Loucy (cell line): Measurements from ENCODE around the gene BMP8B.

Experiments
- H2AFZ ChIP-seq: fragments of 200-600 bp; sonication (generic); 2 replicates; pipeline ENCODE4 v1.6.0; 2016; ENCODE audit warnings: antibody characterized with exemption, mild to moderate bottlenecking, low read length, moderate library complexity
- H3F3A ChIP-seq: fragments of 200-600 bp; 2 replicates; pipeline ENCODE4 v1.6.0; 2016; ENCODE audit warnings: antibody characterized with exemption, low read depth, mild to moderate bottlenecking
- H3K27me3 ChIP-seq: fragments of 200-600 bp; sonication (generic); 2 replicates; pipeline ENCODE4 v1.6.1; 2014; ENCODE audit warnings: low read length, mild to moderate bottlenecking; ENCODE audit not compliant: insufficient read depth, poor library complexity, severe bottlenecking
- H3K36me3 ChIP-seq: fragments of 200-600 bp; sonication (generic); 2 replicates; pipeline ENCODE4 v1.6.1; 2016; ENCODE audit warnings: low read length; ENCODE audit not compliant: insufficient read depth
- H3K4me1 ChIP-seq: fragments of 200-600 bp; sonication (generic); 2 replicates; pipeline ENCODE4 v1.5.1; 2014; ENCODE audit warnings: low read length, mild to moderate bottlenecking; ENCODE audit not compliant: insufficient read depth, poor library complexity, severe bottlenecking
- H3K4me2 ChIP-seq: fragments of 200-600 bp; sonication (generic); 2 replicates; pipeline ENCODE4 v1.6.0; 2014; ENCODE audit warnings: antibody characterized with exemption, low read length, low read depth, mild to moderate bottlenecking; ENCODE audit not compliant: poor library complexity, severe bottlenecking
- H3K4me3 ChIP-seq: fragments of 200-600 bp; sonication (generic); 2 replicates; pipeline ENCODE4 v1.5.1; 2014; ENCODE audit warnings: low read length, mild to moderate bottlenecking, mixed read lengths; ENCODE audit not compliant: poor library complexity, severe bottlenecking
- H3K79me2 ChIP-seq: fragments of 200-600 bp; sonication (generic); 2 replicates; pipeline ENCODE4 v1.6.1; 2014; ENCODE audit warnings: low read length; ENCODE audit not compliant: insufficient read depth
- H3K9ac ChIP-seq: fragments of 200-600 bp; sonication (generic); 2 replicates; pipeline ENCODE4 v1.6.0; 2014; ENCODE audit warnings: mild to moderate bottlenecking, low read depth, low read length, moderate library complexity; ENCODE audit not compliant: poor library complexity, severe bottlenecking
- H3K9me2 ChIP-seq: fragments of 200-600 bp; sonication (generic); replicated peaks from 2 replicates; pipeline ENCODE4 v1.6.1; 2016; ENCODE audit warnings: low read depth, low read length, mixed read lengths
- H3K9me3 ChIP-seq: fragments of 200-600 bp; sonication (generic); 2 replicates; pipeline ENCODE4 v1.6.1; 2014; ENCODE audit warnings: mild to moderate bottlenecking, antibody characterized with exemption, low read length, low read depth; ENCODE audit not compliant: insufficient read depth
- H4K20me1 ChIP-seq: fragments of 200-600 bp; sonication (generic); 2 replicates; pipeline ENCODE4 v1.6.0; 2014; ENCODE audit warnings: antibody characterized with exemption, low read length, mild to moderate bottlenecking; ENCODE audit not compliant: insufficient read depth, poor library complexity, severe bottlenecking
- CTCF ChIP-seq: fragments of 200-600 bp; sonication (generic); conservative IDR thresholded peaks from 2 replicates; pipeline ENCODE4 v1.5.1; 2014; ENCODE audit warnings: mild to moderate bottlenecking, antibody characterized with exemption, low read length
- EZH2phosphoT487 ChIP-seq: fragments of 200-600 bp; IDR thresholded peaks from 2 replicates; pipeline ENCODE4 v1.6.1; 2018; ENCODE audit warnings: antibody characterized with exemption, mild to moderate bottlenecking, moderate library complexity, borderline replicate concordance

The BMP8B gene

GRCh38 chr1:39732730-39733129 is 55.9 kb downstream of the BMP8B start:
- Histone ChIP-seq H3K27me3 (peaks cover 43% of the 10 kb centered on the region), H3F3A (no peaks in the 10 kb centered on the region), H3K9me3 (no peaks in the 10 kb centered on the region), H3K79me2 (no peaks in the 10 kb centered on the region), H3K9ac (no peak overlapping the region), H2AFZ (no peak overlapping the region), H3K36me3 (no peaks in the 10 kb centered on the region), H4K20me1 (no peaks in the 10 kb centered on the region), H3K4me2 (no peak overlapping the region), H3K9me2 (no peaks in the 10 kb centered on the region), H3K4me1 (no peaks in the 10 kb centered on the region), H3K4me3 (no peak overlapping the region)
- TF ChIP-seq CTCF, result no peak
- no peak for TF ChIP-seq EZH2phosphoT487

GRCh38 chr1:39729842-39730241 is 58.8 kb downstream of the BMP8B start:
- Histone ChIP-seq H3K9me3 (no peaks in the 10 kb centered on the region), H3K4me2 (no peak overlapping the region), H3K79me2 (no peaks in the 10 kb centered on the region), H3K36me3 (no peaks in the 10 kb centered on the region), H4K20me1 (no peaks in the 10 kb centered on the region), H3K9me2 (no peaks in the 10 kb centered on the region), H2AFZ (no peak overlapping the region), H3F3A (no peaks in the 10 kb centered on the region), H3K4me3 (no peak overlapping the region), H3K9ac (no peak overlapping the region), H3K4me1 (no peaks in the 10 kb centered on the region), H3K27me3 (peaks cover 50% of the 10 kb centered on the region)
- no peak for TF ChIP-seq EZH2phosphoT487
- TF ChIP-seq CTCF, result no peak

- Histone ChIP-seq H3K4me3 (no peak overlapping the region), H3K9ac (no peak overlapping the region), H3K4me2 (no peak overlapping the region), H3K36me3 (no peaks in the 10 kb centered on the region), H2AFZ (no peak overlapping the region), H3F3A (no peaks in the 10 kb centered on the region), H3K9me2 (no peaks in the 10 kb centered on the region), H4K20me1 (no peaks in the 10 kb centered on the region), H3K9me3 (no peaks in the 10 kb centered on the region), H3K4me1 (no peaks in the 10 kb centered on the region), H3K27me3 (peaks cover 43% of the 10 kb centered on the region), H3K79me2 (no peaks in the 10 kb centered on the region)
- TF ChIP-seq EZH2phosphoT487 (no peak), CTCF (peak; percentile 26; the same call in 1 of the 2 replicates)
These were observed 59.6 kb downstream of the BMP8B start for GRCh38 chr1:39729030-39729429.
